ENCODE data around the gene C2orf80. TPM values are rescaled to one million over a fixed set of nuclear protein-coding genes. Genes with fewer than 3 reads are reported as not detected.
"Not testable (repeated sequence)": the region's sequence is repeated elsewhere in the genome, so short reads cannot be mapped to it uniquely, and the experiment has no call there.

Gene C2orf80
- total RNA-seq, 1 donor from 2014 or later = not detected

DNA sequence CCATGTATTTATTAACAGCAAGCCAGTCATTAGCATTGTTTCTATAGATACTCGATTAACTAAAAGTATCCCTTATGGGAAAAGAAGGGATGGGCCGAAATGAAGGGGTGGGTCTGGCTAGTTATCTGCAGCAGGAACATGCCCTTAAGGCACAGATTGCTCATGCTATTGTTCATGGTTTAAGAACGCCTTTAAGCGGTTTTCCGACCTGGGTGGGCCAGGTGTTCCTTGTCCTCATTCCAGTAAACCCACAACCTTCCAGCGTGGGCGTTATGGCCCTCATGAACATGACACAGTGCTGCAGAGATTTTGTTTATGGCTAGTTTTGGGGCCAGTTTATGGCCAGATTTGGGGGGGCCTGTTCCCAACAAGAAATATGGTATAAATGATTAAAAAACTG lies 51.5 kb downstream of the C2orf80 start:
- H3K36me3 ChIP-seq (ENCODE audit: control insufficient read depth in 3 of 3, insufficient read depth in 3 of 3, low read length in 3 of 3); H3K4me1 ChIP-seq (ENCODE audit: control insufficient read depth in 3 of 3, insufficient read depth in 3 of 3, low read length in 3 of 3); H3K27me3 ChIP-seq (ENCODE audit: control insufficient read depth in 3 of 3, insufficient read depth in 3 of 3, low read length in 3 of 3): not testable (repeated sequence)

DNA sequence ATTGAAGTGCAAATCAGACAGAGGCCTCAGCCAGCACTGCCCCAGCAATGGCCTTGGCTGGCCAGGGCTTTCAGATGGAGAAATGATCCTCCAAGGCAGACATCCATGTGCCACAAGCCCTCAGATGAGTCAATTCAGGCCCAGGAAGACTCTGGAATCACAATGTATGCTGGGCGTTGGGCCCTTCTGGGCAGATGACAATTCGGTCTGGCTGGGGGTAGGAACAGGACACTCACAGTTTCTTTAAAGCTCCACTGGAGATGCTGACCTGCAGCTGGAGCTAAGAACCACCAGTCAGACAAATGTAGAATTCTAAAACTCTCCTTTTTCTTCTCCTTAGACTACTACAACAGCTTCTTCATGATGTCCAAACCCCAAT lies 53.1 kb downstream of the C2orf80 start:
- Histone ChIP-seq H3K36me3 (ENCODE audit: control insufficient read depth in 3 of 3, insufficient read depth in 3 of 3, low read length in 3 of 3) (no peaks in the 10 kb centered on the region), H3K4me3 (ENCODE audit: low read length in 3 of 3) (no peak overlapping the region), H3K27me3 (ENCODE audit: control insufficient read depth in 3 of 3, insufficient read depth in 3 of 3, low read length in 3 of 3) (no peaks in the 10 kb centered on the region)

More for the DNA sequence above, 51.5 kb downstream of the C2orf80 start:
- not testable (repeated sequence) for H3K27ac ChIP-seq (ENCODE audit: low read depth, low read length); H3K4me3 ChIP-seq (ENCODE audit: low read length in 3 of 3); H3K9ac ChIP-seq (ENCODE audit: low read depth in 1 of 3, low read length in 3 of 3); H3K9me3 ChIP-seq (ENCODE audit: control insufficient read depth in 3 of 3, low read length in 3 of 3)

DNA sequence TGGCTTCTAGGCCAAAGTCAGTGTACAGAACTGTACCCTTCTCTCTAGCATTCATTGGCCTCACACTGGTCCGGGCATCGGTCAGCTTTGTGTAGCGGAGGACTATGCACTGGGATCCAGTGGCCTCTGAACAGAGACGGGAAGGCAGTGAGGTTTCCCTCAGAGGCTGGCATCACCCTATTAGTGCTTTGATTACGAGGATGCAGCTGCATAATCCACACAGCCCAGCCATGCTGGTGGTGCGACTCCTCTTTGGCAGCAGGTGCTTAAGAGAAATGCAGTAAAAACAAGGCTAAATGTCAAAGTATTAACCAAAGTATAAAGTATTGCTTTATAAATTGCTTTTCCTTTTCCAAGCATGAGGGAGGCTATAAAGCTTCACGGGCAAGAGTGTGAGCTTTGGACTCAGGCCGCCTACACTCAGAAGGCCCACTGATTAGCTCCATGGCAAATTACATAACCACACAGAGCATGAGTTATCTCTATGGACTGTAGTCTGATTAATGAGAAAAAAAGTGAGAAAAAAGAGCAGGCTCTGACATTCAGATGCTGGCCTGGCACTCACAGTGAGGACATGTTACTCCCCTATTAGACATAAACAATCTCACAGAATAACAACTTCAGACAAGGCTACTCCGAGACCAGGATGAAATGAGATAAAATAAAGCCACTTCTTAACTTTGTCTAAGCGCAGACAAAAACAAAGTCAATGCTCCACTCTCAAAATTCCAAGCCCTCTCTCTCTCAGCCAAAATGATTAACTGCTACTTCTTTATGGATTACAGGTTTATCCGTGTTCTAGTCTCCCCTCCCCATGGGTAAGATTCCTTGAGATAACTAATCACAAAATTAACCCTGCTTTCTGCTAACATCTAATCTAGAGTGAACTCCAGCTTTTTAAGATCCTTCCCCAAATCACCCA lies 53.8 kb downstream of the C2orf80 start:
- H3K4me3 ChIP-seq (ENCODE audit: low read length in 3 of 3) = no peak overlapping the region

More for the DNA sequence above, 53.1 kb downstream of the C2orf80 start:
- no peak overlapping the region for H3K9ac ChIP-seq (ENCODE audit: low read depth in 1 of 3, low read length in 3 of 3)
- no peaks in the 10 kb centered on the region for H3K9me3 ChIP-seq (ENCODE audit: control insufficient read depth in 3 of 3, low read length in 3 of 3)
- H3K27ac ChIP-seq (ENCODE audit: low read depth, low read length) = no peak overlapping the region
- H3K4me1 ChIP-seq (ENCODE audit: control insufficient read depth in 3 of 3, insufficient read depth in 3 of 3, low read length in 3 of 3) = no peaks in the 10 kb centered on the region

DNA sequence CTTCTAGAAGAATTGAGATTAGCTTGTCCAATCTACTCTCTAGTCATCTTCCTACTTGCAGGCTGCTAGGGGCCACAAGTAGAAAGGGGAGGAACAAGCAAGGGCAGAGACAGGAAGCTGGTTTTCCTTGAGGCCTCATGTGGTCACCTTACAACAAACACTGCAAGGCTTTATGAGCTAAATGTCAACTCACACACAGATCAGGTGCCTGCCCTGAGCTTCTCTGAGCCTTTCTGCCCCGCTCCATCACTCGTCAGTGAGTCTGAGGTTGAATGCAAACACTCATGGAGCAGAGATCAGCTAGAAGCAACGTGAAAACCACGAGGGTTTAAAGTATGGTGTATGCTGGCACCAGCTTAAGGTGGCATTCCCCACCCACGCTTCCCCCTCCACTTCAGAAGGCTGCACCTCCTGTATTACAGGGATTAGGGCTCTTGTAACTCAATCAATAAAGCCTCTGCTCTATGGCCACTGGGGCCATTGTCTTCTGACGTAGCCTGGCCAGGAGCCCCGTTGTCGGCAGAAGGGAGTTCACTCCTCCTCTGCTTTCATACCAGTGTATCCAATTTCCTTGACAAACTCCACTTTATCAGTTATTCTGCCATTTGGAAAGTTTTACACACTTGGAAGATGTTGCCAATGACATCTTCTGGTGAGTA lies 54.8 kb downstream of the C2orf80 start:
- H3K27ac ChIP-seq (ENCODE audit: low read depth, low read length) = no peak overlapping the region
- H3K9me3 ChIP-seq (ENCODE audit: control insufficient read depth in 3 of 3, low read length in 3 of 3) = no peaks in the 10 kb centered on the region
- no peaks in the 10 kb centered on the region for H3K4me1 ChIP-seq (ENCODE audit: control insufficient read depth in 3 of 3, insufficient read depth in 3 of 3, low read length in 3 of 3)
- no peaks in the 10 kb centered on the region for H3K27me3 ChIP-seq (ENCODE audit: control insufficient read depth in 3 of 3, insufficient read depth in 3 of 3, low read length in 3 of 3)
- no peak overlapping the region for H3K4me3 ChIP-seq (ENCODE audit: low read length in 3 of 3)
- H3K9ac ChIP-seq (ENCODE audit: low read depth in 1 of 3, low read length in 3 of 3) = no peak overlapping the region
- H3K36me3 ChIP-seq (ENCODE audit: control insufficient read depth in 3 of 3, insufficient read depth in 3 of 3, low read length in 3 of 3) = no peaks in the 10 kb centered on the region

More for the DNA sequence above, 53.8 kb downstream of the C2orf80 start:
- Histone ChIP-seq H3K36me3 (ENCODE audit: control insufficient read depth in 3 of 3, insufficient read depth in 3 of 3, low read length in 3 of 3) (no peaks in the 10 kb centered on the region), H3K9me3 (ENCODE audit: control insufficient read depth in 3 of 3, low read length in 3 of 3) (no peaks in the 10 kb centered on the region), H3K27me3 (ENCODE audit: control insufficient read depth in 3 of 3, insufficient read depth in 3 of 3, low read length in 3 of 3) (no peaks in the 10 kb centered on the region), H3K4me1 (ENCODE audit: control insufficient read depth in 3 of 3, insufficient read depth in 3 of 3, low read length in 3 of 3) (no peaks in the 10 kb centered on the region), H3K27ac (ENCODE audit: low read depth, low read length) (no peak overlapping the region), H3K9ac (ENCODE audit: low read depth in 1 of 3, low read length in 3 of 3) (no peak overlapping the region)

DNA sequence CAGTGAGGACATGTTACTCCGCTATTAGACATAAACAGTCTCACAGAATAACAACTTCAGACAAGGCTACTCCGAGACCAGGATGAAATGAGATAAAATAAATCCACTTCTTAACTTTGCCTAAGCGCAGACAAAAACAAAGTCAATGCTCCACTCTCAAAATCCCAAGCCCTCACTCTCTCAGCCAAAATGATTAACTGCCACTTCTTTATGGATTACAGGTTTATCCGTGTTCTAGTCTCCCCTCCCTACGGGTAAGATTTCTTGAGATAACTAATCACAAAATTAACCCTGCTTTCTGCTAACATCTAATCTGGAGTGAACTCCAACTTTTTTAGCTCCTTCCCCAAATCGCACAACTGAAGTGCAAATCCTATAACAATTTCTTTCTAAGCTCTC lies 59.1 kb downstream of the C2orf80 start:
- Histone ChIP-seq H3K9me3 (ENCODE audit: control insufficient read depth in 3 of 3, low read length in 3 of 3) (no peaks in the 10 kb centered on the region), H3K27ac (ENCODE audit: low read depth, low read length) (no peak overlapping the region), H3K4me3 (ENCODE audit: low read length in 3 of 3) (no peak overlapping the region), H3K4me1 (ENCODE audit: control insufficient read depth in 3 of 3, insufficient read depth in 3 of 3, low read length in 3 of 3) (no peaks in the 10 kb centered on the region), H3K27me3 (ENCODE audit: control insufficient read depth in 3 of 3, insufficient read depth in 3 of 3, low read length in 3 of 3) (no peaks in the 10 kb centered on the region), H3K9ac (ENCODE audit: low read depth in 1 of 3, low read length in 3 of 3) (no peak overlapping the region), H3K36me3 (ENCODE audit: control insufficient read depth in 3 of 3, insufficient read depth in 3 of 3, low read length in 3 of 3) (no peaks in the 10 kb centered on the region)

DNA sequence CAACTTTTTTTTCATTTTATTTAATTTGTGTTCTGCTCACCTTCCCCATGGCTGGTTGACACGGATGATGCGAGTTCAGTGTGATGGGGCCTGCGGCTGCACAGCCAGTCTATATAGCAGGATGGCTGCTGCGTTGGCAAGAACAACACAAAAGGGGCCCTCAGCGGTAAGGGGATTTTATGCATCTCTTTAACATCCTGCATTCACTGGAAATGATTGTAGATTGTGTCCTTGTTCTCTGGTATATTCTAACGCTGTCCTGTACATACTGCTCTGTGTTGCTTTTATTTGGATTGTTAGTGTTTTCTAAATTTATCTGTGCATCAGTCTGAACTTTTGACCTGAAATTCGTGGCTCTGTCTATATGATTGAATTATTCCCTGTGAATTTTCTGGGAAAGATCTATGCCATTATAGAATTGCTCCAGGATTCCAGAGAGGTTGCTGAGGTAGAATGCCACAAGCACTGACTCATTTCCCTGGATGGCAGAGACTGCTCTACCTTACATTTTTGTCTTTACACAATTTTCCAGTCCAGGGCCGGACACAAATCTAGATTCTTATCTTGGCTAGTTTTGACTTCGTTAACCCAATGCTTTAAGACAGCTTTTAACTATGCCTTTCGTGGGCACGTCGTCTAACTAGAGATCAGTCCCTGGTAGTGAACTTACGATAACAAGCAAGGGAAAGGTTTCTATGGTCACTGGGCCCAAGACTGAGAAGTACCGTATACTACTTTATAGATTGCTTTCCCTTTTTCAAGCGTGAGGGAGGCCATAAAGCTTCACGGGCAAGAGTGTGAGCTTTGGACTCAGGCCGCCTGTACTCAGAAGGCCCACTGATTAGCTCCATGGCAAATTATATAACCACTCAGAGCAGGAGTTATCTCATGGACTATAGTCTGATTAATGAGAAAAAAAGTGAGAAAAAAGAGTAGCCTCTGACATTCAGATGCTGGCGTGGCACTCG lies 59.8 kb downstream of the C2orf80 start, which contains the start of gene CRYGC:
TSS of gene CRYGC (minus strand) at position 85 of the 968 bp plus-strand sequence. CDS start at position 49, 36 bp downstream.
- H3K27ac ChIP-seq (ENCODE audit: low read depth, low read length) = no peak within 1 kb of the TSS
- H3K36me3 ChIP-seq (ENCODE audit: control insufficient read depth in 3 of 3, insufficient read depth in 3 of 3, low read length in 3 of 3) = no peaks in the 10 kb centered on the region
- H3K4me3 ChIP-seq (ENCODE audit: low read length in 3 of 3) = no peak within 1 kb of the TSS
- H3K9ac ChIP-seq (ENCODE audit: low read depth in 1 of 3, low read length in 3 of 3) = no peak within 1 kb of the TSS
- no peaks in the 10 kb centered on the region for H3K4me1 ChIP-seq (ENCODE audit: control insufficient read depth in 3 of 3, insufficient read depth in 3 of 3, low read length in 3 of 3)
- peaks cover 0 to 2% (median under 1%) of the 10 kb centered on the region in 3 donors for H3K27me3 ChIP-seq (ENCODE audit: control insufficient read depth in 3 of 3, insufficient read depth in 3 of 3, low read length in 3 of 3)
- H3K9me3 ChIP-seq (ENCODE audit: control insufficient read depth in 3 of 3, low read length in 3 of 3) = no peaks in the 10 kb centered on the region

DNA sequence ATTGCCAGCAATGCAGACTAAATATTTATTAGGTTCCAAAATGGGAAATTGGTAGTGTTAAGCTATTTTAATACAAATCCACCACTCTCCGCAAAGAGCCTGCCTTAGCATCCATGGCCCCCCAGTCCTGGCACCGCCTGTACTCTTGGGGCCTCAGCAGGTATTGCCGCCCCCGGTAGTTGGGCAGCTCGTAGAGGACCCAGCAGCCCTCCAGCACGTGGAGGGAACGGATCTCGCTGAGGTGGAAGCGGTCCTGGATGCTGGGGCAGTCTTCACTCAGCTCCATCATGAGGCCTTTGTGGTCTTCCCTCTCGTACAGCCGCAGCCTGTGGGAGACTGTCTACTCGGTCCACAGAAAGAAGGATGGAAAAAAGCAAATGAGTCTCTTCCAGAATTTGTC lies 61.7 kb downstream of the C2orf80 start:
- H3K36me3 ChIP-seq (ENCODE audit: control insufficient read depth in 3 of 3, insufficient read depth in 3 of 3, low read length in 3 of 3) = no peaks in the 10 kb centered on the region
- H3K4me1 ChIP-seq (ENCODE audit: control insufficient read depth in 3 of 3, insufficient read depth in 3 of 3, low read length in 3 of 3) = no peaks in the 10 kb centered on the region
- no peak overlapping the region for H3K4me3 ChIP-seq (ENCODE audit: low read length in 3 of 3)
- no peak overlapping the region for H3K27ac ChIP-seq (ENCODE audit: low read depth, low read length)
- H3K9ac ChIP-seq (ENCODE audit: low read depth in 1 of 3, low read length in 3 of 3) = no peak overlapping the region
- no peaks in the 10 kb centered on the region for H3K9me3 ChIP-seq (ENCODE audit: control insufficient read depth in 3 of 3, low read length in 3 of 3)
- H3K27me3 ChIP-seq (ENCODE audit: control insufficient read depth in 3 of 3, insufficient read depth in 3 of 3, low read length in 3 of 3) = peaks cover 2 to 15% (median 12%) of the 10 kb centered on the region in 3 donors

DNA sequence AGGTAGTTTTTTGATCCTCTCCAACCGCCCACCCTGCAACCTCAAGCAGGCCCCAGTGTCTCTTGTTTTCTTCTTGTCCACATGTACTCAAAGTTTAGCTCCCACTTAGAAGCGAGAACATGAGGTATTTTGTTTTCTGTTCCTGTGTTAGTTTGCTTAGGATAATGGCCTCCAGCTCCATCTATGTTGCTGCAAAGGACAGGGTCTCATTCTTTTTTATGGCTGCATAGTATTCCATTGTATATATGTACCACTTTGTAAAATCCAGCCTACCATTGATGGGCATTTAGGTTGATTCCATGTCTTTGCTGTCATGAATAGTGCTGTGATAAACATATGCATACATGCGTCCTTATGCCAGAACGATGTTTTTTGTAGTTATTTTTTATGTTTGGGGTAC lies 62.7 kb downstream of the C2orf80 start:
- Histone ChIP-seq H3K4me1 (ENCODE audit: control insufficient read depth in 3 of 3, insufficient read depth in 3 of 3, low read length in 3 of 3) (no peaks in the 10 kb centered on the region), H3K9me3 (ENCODE audit: control insufficient read depth in 3 of 3, low read length in 3 of 3) (no peaks in the 10 kb centered on the region), H3K4me3 (ENCODE audit: low read length in 3 of 3) (no peak overlapping the region), H3K27ac (ENCODE audit: low read depth, low read length) (no peak overlapping the region), H3K27me3 (ENCODE audit: control insufficient read depth in 3 of 3, insufficient read depth in 3 of 3, low read length in 3 of 3) (peaks cover 2 to 15% (median 12%) of the 10 kb centered on the region in 3 donors), H3K36me3 (ENCODE audit: control insufficient read depth in 3 of 3, insufficient read depth in 3 of 3, low read length in 3 of 3) (no peaks in the 10 kb centered on the region), H3K9ac (ENCODE audit: low read depth in 1 of 3, low read length in 3 of 3) (no peak overlapping the region)

DNA sequence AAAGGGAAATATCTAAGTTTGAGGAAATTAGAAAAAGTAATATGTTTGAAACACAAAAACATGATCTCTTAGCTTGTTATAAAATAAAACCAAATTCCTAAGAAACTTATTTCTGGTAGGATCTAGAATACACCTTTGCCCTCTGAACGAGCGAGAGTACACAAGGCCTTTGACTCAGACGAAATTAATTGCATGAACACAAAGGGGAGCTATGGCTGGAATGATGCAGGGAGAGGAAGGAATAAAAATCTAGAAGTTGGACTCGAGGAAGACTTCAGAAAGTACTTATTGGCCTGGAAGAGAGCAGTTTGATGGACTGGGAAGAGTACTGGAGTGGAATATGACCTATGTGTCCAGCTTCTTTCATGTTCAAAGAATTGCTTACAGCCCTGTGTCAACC lies 64.6 kb downstream of the C2orf80 start:
- Histone ChIP-seq H3K9ac (ENCODE audit: low read depth in 1 of 3, low read length in 3 of 3) (no peak overlapping the region), H3K4me3 (ENCODE audit: low read length in 3 of 3) (no peak overlapping the region), H3K27ac (ENCODE audit: low read depth, low read length) (no peak overlapping the region), H3K36me3 (ENCODE audit: control insufficient read depth in 3 of 3, insufficient read depth in 3 of 3, low read length in 3 of 3) (no peaks in the 10 kb centered on the region), H3K9me3 (ENCODE audit: control insufficient read depth in 3 of 3, low read length in 3 of 3) (no peaks in the 10 kb centered on the region), H3K4me1 (ENCODE audit: control insufficient read depth in 3 of 3, insufficient read depth in 3 of 3, low read length in 3 of 3) (no peaks in the 10 kb centered on the region), H3K27me3 (ENCODE audit: control insufficient read depth in 3 of 3, insufficient read depth in 3 of 3, low read length in 3 of 3) (peaks cover 2 to 15% (median 12%) of the 10 kb centered on the region in 3 donors)
